ENCODE results near the gene TKT.

GRCh38 chr3:53269888-53270880, 14.4 kb upstream of the TKT start:
- TF ChIP-seq ATF3 (IDR thresholded peaks at IDR 0.05) (no peak), YY1 (IDR thresholded peaks at IDR 0.05) (peak; percentile 49), CTCF (IDR thresholded peaks at IDR 0.05; ENCODE audit: low read depth, low read length, missing input control) (no peak)

All from liver (tissue), 3 donors.